ENCODE data around the gene PEAR1.

PEAR1 gene

DNA sequence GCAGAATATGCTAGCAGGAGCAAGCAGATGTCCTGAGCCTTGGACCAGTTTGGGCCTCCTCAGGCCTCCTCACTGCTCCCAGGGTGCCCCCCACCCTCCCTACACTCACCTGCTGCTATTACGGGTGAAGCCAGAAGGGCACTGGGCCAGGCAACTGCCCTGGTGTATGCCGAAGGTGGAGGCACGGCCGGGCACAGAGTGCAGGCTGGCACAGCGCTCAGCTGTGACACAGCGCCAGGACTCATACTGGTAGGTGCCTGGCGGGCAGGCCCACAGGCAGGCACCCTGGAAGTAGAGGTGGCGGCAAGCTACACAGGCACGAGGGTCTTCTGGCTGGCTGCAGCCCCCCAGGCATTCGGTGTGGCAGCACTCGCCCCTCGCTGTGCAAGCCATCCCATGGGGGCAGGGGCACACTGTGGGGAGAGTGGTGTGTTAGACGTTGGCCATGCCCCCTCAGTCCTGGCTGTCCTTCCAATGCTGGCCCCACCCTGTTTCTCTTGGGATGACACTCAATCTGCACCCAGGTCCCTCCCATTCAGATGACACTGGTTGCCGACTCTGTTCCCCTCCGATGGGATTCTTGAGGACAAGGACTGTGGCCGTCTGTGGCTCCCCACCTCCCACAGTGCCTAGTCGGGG is 41.6 kb upstream of the PEAR1 start:
- TF ChIP-seq POLR2AphosphoS5 (IDR thresholded peaks at IDR 0.05; ENCODE audit: low read depth) (no peak), SPI1 (IDR thresholded peaks at IDR 0.05; ENCODE audit: borderline replicate concordance, low read depth) (no peak), GABPA (IDR thresholded peaks at IDR 0.05; ENCODE audit: low read depth) (no peak), REST (IDR thresholded peaks at IDR 0.05; ENCODE audit: insufficient replicate concordance, low read depth) (no peak)
- no peak overlapping the region for H3K27ac ChIP-seq (replicated peaks)
- H3K4me3 ChIP-seq (replicated peaks; ENCODE audit: insufficient read depth, low read length) = no peak overlapping the region
- DNase-seq (ENCODE audit: low read depth in 1 of 2, low spot score in 1 of 2) = no peak
- peaks cover 37% of the 10 kb centered on the region for H3K27me3 ChIP-seq (ENCODE audit: insufficient read depth, poor library complexity, severe bottlenecking)

- DNase-seq (ENCODE audit: low read depth in 1 of 2, low spot score in 1 of 2) = no peak
- Histone ChIP-seq H3K27me3 (ENCODE audit: insufficient read depth, poor library complexity, severe bottlenecking) (peaks cover 33% of the 10 kb centered on the region), H3K27ac (replicated peaks) (no peak overlapping the region), H3K4me3 (replicated peaks; ENCODE audit: insufficient read depth, low read length) (no peak overlapping the region)
- TF ChIP-seq GABPA (IDR thresholded peaks at IDR 0.05; ENCODE audit: low read depth) = no peak
- no peak for TF ChIP-seq SPI1 (IDR thresholded peaks at IDR 0.05; ENCODE audit: borderline replicate concordance, low read depth)
- no peak for TF ChIP-seq CTCF (IDR thresholded peaks at IDR 0.05; ENCODE audit: insufficient read depth, low read length)
- no peak for TF ChIP-seq POLR2AphosphoS5 (IDR thresholded peaks at IDR 0.05; ENCODE audit: low read depth)
- TF ChIP-seq REST (IDR thresholded peaks at IDR 0.05; ENCODE audit: insufficient replicate concordance, low read depth) = no peak
Measured at GRCh38 chr1:156852418-156852874, 41.1 kb upstream of the PEAR1 start.

DNA sequence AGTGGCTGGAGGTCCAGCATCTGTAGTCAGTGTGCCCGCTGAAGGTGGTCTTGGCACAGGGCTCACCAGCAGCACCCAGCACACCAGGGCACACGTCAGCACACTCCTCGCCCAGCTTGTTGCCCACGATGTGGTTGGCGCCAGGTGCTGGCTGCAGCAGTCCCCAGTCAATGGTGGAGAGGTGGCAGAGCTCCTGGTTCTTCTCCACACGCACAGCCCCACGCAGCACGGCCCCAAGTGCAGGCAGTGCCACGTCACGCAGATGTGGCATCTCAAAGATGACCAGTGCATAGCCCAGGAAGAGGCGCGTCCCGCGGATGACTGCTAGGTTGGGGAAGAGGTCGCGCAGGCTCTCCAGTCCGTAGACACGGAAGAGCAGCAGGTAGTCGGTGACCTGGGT is 39.8 kb upstream of the PEAR1 start:
- no peak overlapping the region for H3K4me3 ChIP-seq (replicated peaks; ENCODE audit: insufficient read depth, low read length)

More for the DNA sequence above, 39.8 kb upstream of the PEAR1 start:
- no peak for TF ChIP-seq SPI1 (IDR thresholded peaks at IDR 0.05; ENCODE audit: borderline replicate concordance, low read depth)
- TF ChIP-seq CTCF (IDR thresholded peaks at IDR 0.05; ENCODE audit: insufficient read depth, low read length) = no peak
- no peak for TF ChIP-seq GABPA (IDR thresholded peaks at IDR 0.05; ENCODE audit: low read depth)
- TF ChIP-seq POLR2AphosphoS5 (IDR thresholded peaks at IDR 0.05; ENCODE audit: low read depth) = no peak
- TF ChIP-seq REST (IDR thresholded peaks at IDR 0.05; ENCODE audit: insufficient replicate concordance, low read depth) = no peak
- Histone ChIP-seq H3K27ac (replicated peaks) (no peak overlapping the region), H3K27me3 (ENCODE audit: insufficient read depth, poor library complexity, severe bottlenecking) (peaks cover 35% of the 10 kb centered on the region)
- DNase-seq (ENCODE audit: low read depth in 1 of 2, low spot score in 1 of 2) = no peak
